ENCODE measurements around the gene UBR2.

UBR2 gene

GRCh38 chr6:42563697-42564505, at the start of gene UBR2:
TSS of gene UBR2 (plus strand) at chr6:42564029. CDS start at chr6:42564320, 291 bp downstream.
- peak; percentile 92 for DNase-seq (ENCODE audit: low spot score)

- no peak for DNase-seq (ENCODE audit: low spot score)
Observed at GRCh38 chr6:42514745-42515144, 49.1 kb upstream of the UBR2 start.

GRCh38 chr6:42519779-42520178, 44.0 kb upstream of the UBR2 start:
- DNase-seq (ENCODE audit: low spot score), result no peak

GRCh38 chr6:42520786-42521607, 42.8 kb upstream of the UBR2 start:
- DNase-seq (ENCODE audit: low spot score), result no peak

- DNase-seq (ENCODE audit: low spot score), result no peak
Observed at GRCh38 chr6:42522036-42522435, 41.8 kb upstream of the UBR2 start.

GRCh38 chr6:42522942-42523814, 40.7 kb upstream of the UBR2 start:
- no peak for DNase-seq (ENCODE audit: low spot score)

- no peak for DNase-seq (ENCODE audit: low spot score)
Observed at GRCh38 chr6:42525206-42525605, 38.6 kb upstream of the UBR2 start.

GRCh38 chr6:42526616-42527015, 37.2 kb upstream of the UBR2 start:
- DNase-seq (ENCODE audit: low spot score), result no peak

GRCh38 chr6:42527204-42527603, 36.6 kb upstream of the UBR2 start:
- DNase-seq (ENCODE audit: low spot score), result no peak

- DNase-seq (ENCODE audit: low spot score), result no peak
Observed at GRCh38 chr6:42530296-42530695, 33.5 kb upstream of the UBR2 start.

- no peak for DNase-seq (ENCODE audit: low spot score)
Observed at GRCh38 chr6:42530751-42531150, 33.1 kb upstream of the UBR2 start.

- peak; percentile 70 for DNase-seq (ENCODE audit: low spot score)
Observed at GRCh38 chr6:42532038-42532669, 31.7 kb upstream of the UBR2 start.

- no peak for DNase-seq (ENCODE audit: low spot score)
Observed at GRCh38 chr6:42533794-42534193, 30.0 kb upstream of the UBR2 start.

- DNase-seq (ENCODE audit: low spot score), result no peak
Observed at GRCh38 chr6:42537536-42537935, 26.3 kb upstream of the UBR2 start.

- DNase-seq (ENCODE audit: low spot score), result no peak
Observed at GRCh38 chr6:42539135-42539534, 24.7 kb upstream of the UBR2 start.

- DNase-seq (ENCODE audit: low spot score), result no peak
Observed at GRCh38 chr6:42545226-42545773, 18.5 kb upstream of the UBR2 start.

- DNase-seq (ENCODE audit: low spot score), result peak; percentile 92
Observed at GRCh38 chr6:42547407-42548329, 16.2 kb upstream of the UBR2 start.

- DNase-seq (ENCODE audit: low spot score), result no peak
Observed at GRCh38 chr6:42550277-42550676, 13.6 kb upstream of the UBR2 start.

GRCh38 chr6:42551217-42551616, 12.6 kb upstream of the UBR2 start:
- DNase-seq (ENCODE audit: low spot score), result no peak

- no peak for DNase-seq (ENCODE audit: low spot score)
Observed at GRCh38 chr6:42552380-42552779, 11.4 kb upstream of the UBR2 start.

Measured in iPS-NIHi11 (cell line).